ENCODE results near the gene RNF180.
"Not testable (repeated sequence)": the region's sequence is repeated elsewhere in the genome, so short reads cannot be mapped to it uniquely, and the experiment has no call there.

DNA sequence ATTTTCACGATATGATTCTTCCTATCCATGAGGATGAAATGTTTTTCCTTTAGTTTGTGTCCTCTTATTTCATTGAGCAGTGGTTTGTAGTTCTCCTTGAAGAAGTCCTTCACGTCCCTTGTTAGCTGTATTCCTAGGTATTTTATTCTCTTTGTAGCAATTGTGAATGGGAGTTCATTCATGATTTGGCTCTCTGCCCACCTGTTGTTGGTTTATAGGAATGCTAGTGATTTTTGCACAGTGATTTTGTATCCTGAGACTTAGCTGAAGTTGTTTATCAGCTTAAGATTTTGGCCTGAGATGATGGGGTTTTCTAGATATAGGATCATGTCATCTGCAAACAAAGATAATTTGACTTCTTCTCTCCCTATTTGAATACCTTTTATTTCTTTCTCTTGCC lies 122.9 kb downstream of the RNF180 start:
- not testable (repeated sequence) for TF ChIP-seq POLR2A (IDR thresholded peaks at IDR 0.05)
- TF ChIP-seq, protein P1, sequence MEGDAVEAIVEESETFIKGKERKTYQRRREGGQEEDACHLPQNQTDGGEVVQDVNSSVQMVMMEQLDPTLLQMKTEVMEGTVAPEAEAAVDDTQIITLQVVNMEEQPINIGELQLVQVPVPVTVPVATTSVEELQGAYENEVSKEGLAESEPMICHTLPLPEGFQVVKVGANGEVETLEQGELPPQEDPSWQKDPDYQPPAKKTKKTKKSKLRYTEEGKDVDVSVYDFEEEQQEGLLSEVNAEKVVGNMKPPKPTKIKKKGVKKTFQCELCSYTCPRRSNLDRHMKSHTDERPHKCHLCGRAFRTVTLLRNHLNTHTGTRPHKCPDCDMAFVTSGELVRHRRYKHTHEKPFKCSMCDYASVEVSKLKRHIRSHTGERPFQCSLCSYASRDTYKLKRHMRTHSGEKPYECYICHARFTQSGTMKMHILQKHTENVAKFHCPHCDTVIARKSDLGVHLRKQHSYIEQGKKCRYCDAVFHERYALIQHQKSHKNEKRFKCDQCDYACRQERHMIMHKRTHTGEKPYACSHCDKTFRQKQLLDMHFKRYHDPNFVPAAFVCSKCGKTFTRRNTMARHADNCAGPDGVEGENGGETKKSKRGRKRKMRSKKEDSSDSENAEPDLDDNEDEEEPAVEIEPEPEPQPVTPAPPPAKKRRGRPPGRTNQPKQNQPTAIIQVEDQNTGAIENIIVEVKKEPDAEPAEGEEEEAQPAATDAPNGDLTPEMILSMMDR (IDR thresholded peaks at IDR 0.05) = not testable (repeated sequence)
